ENCODE results near the gene CDK17.
"Not testable (repeated sequence)": the region's sequence is repeated elsewhere in the genome, so short reads cannot be mapped to it uniquely, and the experiment has no call there.

Gene CDK17

GRCh38 chr12:96419576-96420276 is 19.5 kb upstream of the CDK17 start:
- TF ChIP-seq CTCF (IDR thresholded peaks at IDR 0.05; ENCODE audit: low read depth, low read length, missing control alignments), result no peak
- DNase-seq (ENCODE audit: low read depth), result no peak
- no peak overlapping the region for H3K4me3 ChIP-seq (ENCODE audit: low read depth, low read length)

- DNase-seq (ENCODE audit: low read depth); H3K4me3 ChIP-seq (ENCODE audit: low read depth, low read length): not testable (repeated sequence)
Observed at GRCh38 chr12:96417688-96418087, 17.4 kb upstream of the CDK17 start.

GRCh38 chr12:96416033-96416799 is 16.0 kb upstream of the CDK17 start:
- TF ChIP-seq CTCF (IDR thresholded peaks at IDR 0.05; ENCODE audit: low read depth, low read length, missing control alignments), result no peak
- no peak for DNase-seq (ENCODE audit: low read depth)
- H3K4me3 ChIP-seq (ENCODE audit: low read depth, low read length), result no peak overlapping the region

GRCh38 chr12:96414637-96415036 is 14.4 kb upstream of the CDK17 start:
- TF ChIP-seq CTCF (IDR thresholded peaks at IDR 0.05; ENCODE audit: low read depth, low read length, missing control alignments), result no peak
- no peak for DNase-seq (ENCODE audit: low read depth)
- no peak overlapping the region for H3K4me3 ChIP-seq (ENCODE audit: low read depth, low read length)

- no peak for DNase-seq (ENCODE audit: low read depth)
- no peak for TF ChIP-seq CTCF (IDR thresholded peaks at IDR 0.05; ENCODE audit: low read depth, low read length, missing control alignments)
- no peak overlapping the region for H3K4me3 ChIP-seq (ENCODE audit: low read depth, low read length)
Observed at GRCh38 chr12:96412431-96412830, 12.2 kb upstream of the CDK17 start.

GRCh38 chr12:96409731-96410130 is 9.5 kb upstream of the CDK17 start:
- no peak overlapping the region for H3K4me3 ChIP-seq (ENCODE audit: low read depth, low read length)
- DNase-seq (ENCODE audit: low read depth), result no peak
- TF ChIP-seq CTCF (IDR thresholded peaks at IDR 0.05; ENCODE audit: low read depth, low read length, missing control alignments), result no peak

GRCh38 chr12:96408993-96409392 is 8.8 kb upstream of the CDK17 start:
- no peak for DNase-seq (ENCODE audit: low read depth)
- TF ChIP-seq CTCF (IDR thresholded peaks at IDR 0.05; ENCODE audit: low read depth, low read length, missing control alignments), result no peak
- no peak overlapping the region for H3K4me3 ChIP-seq (ENCODE audit: low read depth, low read length)

GRCh38 chr12:96407429-96408097 is 7.3 kb upstream of the CDK17 start:
- DNase-seq (ENCODE audit: low read depth), result peak; percentile 95
- not testable (repeated sequence) for H3K4me3 ChIP-seq (ENCODE audit: low read depth, low read length)
